Measurements from ENCODE around the gene SPG11. TPM values are rescaled to one million over a fixed set of nuclear protein-coding genes. Genes with fewer than 3 reads are reported as not detected.
A peak's percentile ranks its signal among the peaks of the same experiment; 100 is the strongest.

SPG11 gene
- total and polyA plus RNA-seq, 2 donors (not counting 1 experiment from before 2014, with no cell fraction given) = 134 to 219 TPM

GRCh38 chr15:44536302-44536961 lies 127.0 kb downstream of the SPG11 start:
- peak overlapping the region; percentile 98 for H3K27ac Mint-ChIP-seq
- Histone ChIP-seq H3K79me2 (ENCODE audit: control insufficient read depth, insufficient read depth, low read length) (peaks cover 37% of the 10 kb centered on the region), H2AFZ (ENCODE audit: insufficient read depth, low read depth, low read length, poor library complexity, severe bottlenecking) (peak overlapping the region; percentile 95), H4K20me1 (ENCODE audit: control insufficient read depth, insufficient read depth, low read length, poor library complexity, severe bottlenecking) (peaks cover 4% of the 10 kb centered on the region), H3K27me3 (replicated peaks in 1 of 4; ENCODE audit: control extremely low read depth in 1 of 4, control insufficient read depth in 3 of 4, insufficient read depth in 4 of 4, low read length in 3 of 4) (no peaks in the 10 kb centered on the region), H3K4me2 (replicated peaks; ENCODE audit: low read depth, low read length, poor library complexity, severe bottlenecking) (peak overlapping the region; percentile 86), H3K4me1 (ENCODE audit: control insufficient read depth in 2 of 2, insufficient read depth in 2 of 2, low read length in 2 of 2) (peaks cover 15 to 21% of the 10 kb centered on the region in 2 donors), H3K9me3 (ENCODE audit: control extremely low read depth in 1 of 3, control insufficient read depth in 2 of 3, insufficient read depth in 1 of 3, low read length in 2 of 3) (no peaks in the 10 kb centered on the region), H3K36me3 (replicated peaks in 1 of 2; ENCODE audit: control extremely low read depth in 1 of 2, control insufficient read depth in 1 of 2, extremely low read depth in 1 of 2, insufficient read depth in 2 of 2, low read length in 1 of 2) (peaks cover 0 to 14% of the 10 kb centered on the region in 2 experiments), H3K9ac (ENCODE audit: low read length) (peak overlapping the region; percentile 75), H3K27ac (ENCODE audit: low read length in 2 of 2) (peak overlapping the region; percentile 73 to 78), H3K4me3 (ENCODE audit: control extremely low read depth in 1 of 5, extremely low read depth in 1 of 5, insufficient read depth in 1 of 5, low read depth in 2 of 5, low read length in 4 of 5) (peak overlapping the region; percentile 72 to 99 (median 92))
- intact Hi-C loops (cut with micrococcal nuclease) = loop anchor here (1.0 to 5.0 kb wide), 8 partner anchors 14 to 1024 kb away; partner anchors contain the start of genes B2M, CTDSPL2, GOLM2 and PATL2
- peak; percentile 67 for ATAC-seq (ENCODE audit: low read depth)
- no peak for DNase-seq
- TF ChIP-seq EZH2 (IDR thresholded peaks at IDR 0.05; ENCODE audit: borderline replicate concordance, insufficient read depth, low read depth, low read length, poor library complexity, severe bottlenecking) = no peak
- peak; percentile 50 for TF ChIP-seq CTCF (IDR thresholded peaks at IDR 0.05)
- ChIA-PET CTCF (interaction anchor here (0.5 to 1.7 kb wide), 3 partner anchors 10 to 661 kb away, joined by 4 to 10 read pairs (median 4); no protein-coding TSS in a partner anchor), POLR2A (interaction anchor here (0.7 to 1.2 kb wide), 4 partner anchors 127 to 745 kb away, joined by 3 to 5 read pairs (median 3); partner anchors contain the start of gene SPG11)
- H3K27me3 Mint-ChIP-seq = no peaks in the 10 kb centered on the region
- H3K4me3 Mint-ChIP-seq = peak overlapping the region; percentile 93
- WGBS (ENCODE audit: insufficient coverage) = 2% methylated on average over 31 of the region's 47 CpGs
- H3K9me3 Mint-ChIP-seq (ENCODE audit: insufficient read depth) = no peaks in the 10 kb centered on the region
- H3K4me1 Mint-ChIP-seq = peaks cover 33% of the 10 kb centered on the region
